Activated T-helper 1 cell treated with anti-CD3 and anti-CD28 coated beads, Interleukin-12 subunit alpha, Interleukin-12 subunit beta, Interleukin-2, Interleukin-4 antibody, amounts not matched to agents 30 ng/mL and 10 ng/mL and 1 ng/mL, durations not matched to agents 14 hours and 24 hours and 36 hours (primary cell): ENCODE measurements around the gene SRXN1. TPM values are rescaled to one million over a fixed set of nuclear protein-coding genes. Genes with fewer than 3 reads are reported as not detected.
"Not testable (repeated sequence)": the region's sequence is repeated elsewhere in the genome, so short reads cannot be mapped to it uniquely, and the experiment has no call there.

ENCODE experiments used
- DNase-seq: peaks from one replicate; pipeline ENCODE4 v3.0.0; 2021; ENCODE audit warnings: low spot score
- H3K27ac Mint-ChIP-seq: one replicate; pipeline ENCODE4 v1.8.0; 2021; ENCODE audit warnings: mild to moderate bottlenecking, mixed read lengths
- H3K27me3 Mint-ChIP-seq: one replicate; pipeline ENCODE4 v1.8.0; 2022; ENCODE audit warnings: mild to moderate bottlenecking, moderate library complexity, mixed read lengths; ENCODE audit not compliant: insufficient read depth
- H3K36me3 Mint-ChIP-seq: one replicate; pipeline ENCODE4 v1.8.0; 2021; ENCODE audit warnings: low read depth, mixed read lengths
- H3K4me1 Mint-ChIP-seq: one replicate; pipeline ENCODE4 v1.8.0; 2021; ENCODE audit warnings: low read depth, mixed read lengths
- H3K4me3 Mint-ChIP-seq: one replicate; pipeline ENCODE4 v1.8.0; 2021; ENCODE audit warnings: mild to moderate bottlenecking, moderate library complexity, mixed read lengths
- H3K9me3 Mint-ChIP-seq: one replicate; pipeline ENCODE4 v1.8.0; 2021; ENCODE audit warnings: mixed read lengths
- intact Hi-C: fragments of 100-400 bp; cut with micrococcal nuclease; formaldehyde crosslinking; loops from one replicate; pipeline ENCODE4 v1.15.1; 2024
- total RNA-seq: library from RNA; stranded (reverse); gene quantifications from 2 replicates; pipeline ENCODE4 v1.2.3, GENCODE V29; 2022

The SRXN1 gene
- total RNA-seq, 1 donor from 2014 or later, result 28.8 TPM

DNA sequence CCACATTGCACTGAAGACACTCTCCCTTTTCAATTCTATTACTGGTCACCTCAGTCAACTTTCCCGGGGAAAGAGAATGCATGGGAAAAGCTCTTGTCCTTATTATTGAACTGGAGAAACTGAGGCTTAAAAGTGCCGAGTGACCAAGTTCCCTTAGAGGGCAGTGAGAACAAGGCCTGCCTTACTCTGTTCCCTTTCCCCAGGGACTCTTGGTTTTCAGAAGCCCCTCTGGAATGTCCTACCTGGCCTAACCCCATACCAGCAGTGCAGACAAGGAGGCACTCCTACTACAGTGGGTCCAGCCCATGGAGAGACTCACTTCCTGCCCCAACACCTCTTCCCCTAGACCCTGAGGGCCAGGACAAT lies 6.1 kb downstream of the SRXN1 start:
- intact Hi-C loops, result no loop called here
- peaks cover 37% of the 10 kb centered on the region for H3K36me3 Mint-ChIP-seq
- DNase-seq, result no peak
- H3K9me3 Mint-ChIP-seq, result no peaks in the 10 kb centered on the region
- H3K4me3 Mint-ChIP-seq, result no peak overlapping the region
- H3K27me3 Mint-ChIP-seq, result peaks cover 14% of the 10 kb centered on the region
- peaks cover 13% of the 10 kb centered on the region for H3K4me1 Mint-ChIP-seq
- no peak overlapping the region for H3K27ac Mint-ChIP-seq

DNA sequence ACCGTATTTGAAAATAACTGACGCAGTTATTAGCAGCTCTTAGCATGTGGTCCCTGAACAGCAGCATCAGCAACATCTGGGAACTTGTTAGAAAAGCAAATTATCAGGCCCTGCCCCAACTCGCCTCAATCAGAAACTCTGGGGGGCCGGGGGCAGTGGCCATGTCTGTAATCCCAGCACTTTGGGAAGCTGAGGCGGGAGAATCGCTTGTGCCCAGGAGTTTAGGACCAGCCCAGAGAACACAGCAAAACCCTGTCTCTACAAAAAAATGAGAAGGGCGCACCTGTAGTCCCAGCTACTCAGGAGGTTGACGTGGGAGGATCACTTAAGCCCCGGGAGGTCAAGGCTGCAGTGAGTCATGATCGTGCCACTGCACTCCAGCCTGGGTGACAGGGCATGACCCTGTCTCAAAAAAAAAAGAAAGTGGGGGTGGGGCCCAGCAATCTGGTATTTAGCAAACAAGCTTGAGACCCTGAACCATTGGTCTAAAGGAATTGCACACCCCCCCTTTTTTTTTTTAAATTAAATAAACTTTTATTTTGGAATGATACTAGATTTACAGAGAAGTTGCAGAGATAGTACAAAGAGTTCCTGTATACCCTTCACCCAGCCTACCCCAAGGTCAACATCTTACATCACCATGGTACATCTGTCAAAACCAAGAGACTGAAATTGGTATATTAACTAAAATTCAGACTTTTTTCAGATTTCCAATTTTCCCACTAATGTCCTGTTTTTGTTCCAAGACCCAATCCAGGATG lies 6.7 kb downstream of the SRXN1 start:
- no peak overlapping the region for H3K27ac Mint-ChIP-seq
- no peak overlapping the region for H3K4me3 Mint-ChIP-seq
- peaks cover 37% of the 10 kb centered on the region for H3K36me3 Mint-ChIP-seq

GRCh38 chr20:645318-646106 lies 7.5 kb downstream of the SRXN1 start:
- H3K4me3 Mint-ChIP-seq, result no peak overlapping the region
- peak; percentile 63 for DNase-seq
- H3K9me3 Mint-ChIP-seq, result no peaks in the 10 kb centered on the region
- H3K27me3 Mint-ChIP-seq, result peaks cover 19% of the 10 kb centered on the region
- H3K27ac Mint-ChIP-seq, result no peak overlapping the region
- peaks cover 34% of the 10 kb centered on the region for H3K36me3 Mint-ChIP-seq
- intact Hi-C loops, result loop anchor here (1.0 kb wide), 3 partner anchors 8 to 291 kb away; partner anchors contain the start of gene SRXN1
- peaks cover 6% of the 10 kb centered on the region for H3K4me1 Mint-ChIP-seq

More for the DNA sequence above, 6.7 kb downstream of the SRXN1 start:
- intact Hi-C loops, result no loop called here
- Mint-ChIP-seq H3K9me3 (no peaks in the 10 kb centered on the region), H3K4me1 (peaks cover 10% of the 10 kb centered on the region), H3K27me3 (peaks cover 17% of the 10 kb centered on the region)
- DNase-seq, result no peak

- H3K27ac Mint-ChIP-seq, result no peak overlapping the region
Measured at GRCh38 chr20:644692-645317, 8.2 kb downstream of the SRXN1 start.

DNA sequence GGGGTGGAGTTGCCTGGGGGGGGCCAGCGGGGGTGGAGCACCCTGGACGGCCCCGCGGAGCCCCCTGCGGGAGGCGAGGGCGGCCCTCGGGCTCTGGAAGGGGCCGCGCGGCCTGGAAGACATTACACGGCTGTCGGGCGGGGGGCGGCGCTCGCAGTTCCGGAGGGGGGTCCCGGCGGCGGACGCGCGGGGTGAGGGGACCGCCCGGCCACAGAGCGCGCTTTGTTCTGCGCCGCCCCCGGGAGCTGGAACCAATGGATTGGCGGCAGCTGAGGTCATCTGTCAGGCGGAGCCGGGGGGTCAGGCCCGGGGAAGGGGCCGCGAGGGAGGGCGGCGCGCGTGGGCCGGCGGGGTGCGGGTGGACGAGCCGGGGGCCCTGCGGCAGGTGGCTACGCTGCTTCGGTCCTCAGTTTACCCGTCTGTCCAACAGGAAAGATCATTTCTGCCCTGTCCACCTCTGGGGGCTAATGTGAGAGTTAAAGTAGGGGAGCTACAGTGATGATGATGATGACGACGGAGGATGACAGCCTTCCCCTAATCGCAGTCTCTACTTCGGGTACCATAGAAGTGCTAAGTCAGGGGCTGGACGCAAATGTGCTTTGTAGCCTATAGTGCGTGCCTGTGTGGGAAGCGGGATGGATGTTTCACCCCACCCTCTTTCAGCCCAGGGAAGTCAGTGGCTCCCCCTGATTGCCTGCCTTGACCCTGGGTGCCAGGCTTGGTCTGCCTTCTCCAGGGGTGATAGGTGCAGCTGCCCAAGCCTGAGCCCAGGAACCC lies 10.4 kb downstream of the SRXN1 start:
- no peaks in the 10 kb centered on the region for H3K9me3 Mint-ChIP-seq
- peaks cover 22% of the 10 kb centered on the region for H3K27me3 Mint-ChIP-seq
- peaks cover 6% of the 10 kb centered on the region for H3K4me1 Mint-ChIP-seq
- peaks cover 10% of the 10 kb centered on the region for H3K36me3 Mint-ChIP-seq
- H3K27ac Mint-ChIP-seq, result no peak overlapping the region
- H3K4me3 Mint-ChIP-seq, result no peak overlapping the region
- intact Hi-C loops, result no loop called here
- DNase-seq, result no peak

More at GRCh38 chr20:644692-645317, 8.2 kb downstream of the SRXN1 start:
- Mint-ChIP-seq H3K36me3 (peaks cover 29% of the 10 kb centered on the region), H3K27me3 (peaks cover 22% of the 10 kb centered on the region), H3K4me1 (peaks cover 6% of the 10 kb centered on the region), H3K4me3 (no peak overlapping the region), H3K9me3 (no peaks in the 10 kb centered on the region)
- no peak for DNase-seq
- intact Hi-C loops, result loop anchor here (1.0 kb wide), 3 partner anchors 8 to 291 kb away; partner anchors contain the start of gene SRXN1

GRCh38 chr20:642013-642397 lies 11.0 kb downstream of the SRXN1 start:
- H3K4me3 Mint-ChIP-seq, result not testable (repeated sequence)

GRCh38 chr20:641516-641875 lies 11.5 kb downstream of the SRXN1 start:
- intact Hi-C loops, result no loop called here

More at GRCh38 chr20:642013-642397, 11.0 kb downstream of the SRXN1 start:
- H3K36me3 Mint-ChIP-seq, H3K4me1 Mint-ChIP-seq, H3K9me3 Mint-ChIP-seq, DNase-seq, intact Hi-C loops, H3K27ac Mint-ChIP-seq: not testable (repeated sequence)
- H3K27me3 Mint-ChIP-seq, result peaks cover 22% of the 10 kb centered on the region

DNA sequence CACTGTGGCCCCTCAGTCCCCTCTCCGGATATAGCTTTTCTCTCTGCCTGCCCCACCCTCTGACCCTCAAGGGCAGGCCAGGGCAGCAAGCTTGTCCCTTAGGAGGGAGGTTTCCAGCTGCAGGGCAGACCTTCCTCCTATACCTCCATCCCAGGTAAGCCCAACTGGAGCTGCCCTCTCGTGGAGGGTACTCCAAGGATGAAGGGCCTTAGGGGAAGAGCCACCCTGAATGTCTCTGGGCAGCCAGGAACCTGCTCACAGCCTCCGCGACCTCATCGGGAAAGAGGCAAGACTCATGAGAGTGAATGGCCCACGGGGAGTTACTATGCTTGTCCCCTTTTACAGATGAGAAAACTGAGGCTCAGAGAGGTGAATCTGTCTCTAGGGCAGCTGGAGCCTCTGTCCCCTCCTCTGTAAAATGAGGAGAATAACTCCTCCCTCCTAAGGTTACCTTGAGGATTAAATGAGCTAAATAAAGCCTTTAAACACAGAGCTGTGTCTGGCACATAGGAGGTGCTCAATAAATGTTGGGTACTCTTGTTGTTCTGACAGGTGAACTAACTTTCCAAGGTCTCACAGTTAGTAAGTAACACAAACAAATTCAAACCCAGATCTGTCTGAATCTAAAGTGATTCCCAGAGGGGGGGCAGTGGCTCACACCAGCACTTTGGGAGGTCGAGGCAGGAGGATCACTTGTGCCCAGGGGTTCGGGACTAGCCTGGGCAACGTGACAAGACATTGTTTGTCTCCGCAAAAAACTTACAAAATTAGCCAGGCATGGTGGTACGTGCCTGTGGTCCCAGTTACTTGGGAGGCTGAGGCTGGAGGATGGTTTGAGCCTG lies 12.1 kb downstream of the SRXN1 start:
- Mint-ChIP-seq H3K27ac (no peak overlapping the region), H3K9me3 (no peaks in the 10 kb centered on the region), H3K4me1 (peaks cover 6% of the 10 kb centered on the region), H3K27me3 (peaks cover 22% of the 10 kb centered on the region), H3K4me3 (no peak overlapping the region), H3K36me3 (no peaks in the 10 kb centered on the region)
- intact Hi-C loops, result no loop called here
- no peak for DNase-seq

More at GRCh38 chr20:641516-641875, 11.5 kb downstream of the SRXN1 start:
- Mint-ChIP-seq H3K27ac (no peak overlapping the region), H3K36me3 (no peaks in the 10 kb centered on the region), H3K4me1 (peaks cover 6% of the 10 kb centered on the region), H3K27me3 (peaks cover 22% of the 10 kb centered on the region), H3K4me3 (no peak overlapping the region), H3K9me3 (no peaks in the 10 kb centered on the region)
- no peak for DNase-seq

DNA sequence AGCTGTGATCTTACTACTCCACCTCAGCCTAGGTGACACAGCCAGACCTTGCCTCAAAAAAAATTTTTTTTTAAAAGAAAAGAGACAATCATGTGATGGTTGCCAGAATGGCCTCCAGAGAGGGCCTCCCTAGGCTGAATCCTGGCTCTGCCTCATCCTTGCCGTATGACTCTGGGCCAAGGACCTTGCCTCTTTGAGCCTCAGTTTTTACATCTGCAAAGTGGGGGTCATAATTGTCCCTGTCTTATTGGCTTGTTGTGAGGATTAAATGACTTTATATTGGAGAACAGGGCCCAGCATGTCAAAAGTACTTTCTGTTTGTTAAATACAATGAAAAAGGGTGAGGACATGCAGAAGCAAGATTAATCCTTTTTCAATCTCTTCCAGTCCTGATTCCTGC lies 14.4 kb downstream of the SRXN1 start:
- H3K4me1 Mint-ChIP-seq, result peaks cover 6% of the 10 kb centered on the region
- H3K27me3 Mint-ChIP-seq, result peaks cover 20% of the 10 kb centered on the region
- intact Hi-C loops, result no loop called here
- no peak for DNase-seq
- H3K9me3 Mint-ChIP-seq, result no peaks in the 10 kb centered on the region
- H3K4me3 Mint-ChIP-seq, result no peak overlapping the region
- H3K27ac Mint-ChIP-seq, result no peak overlapping the region
- no peaks in the 10 kb centered on the region for H3K36me3 Mint-ChIP-seq

DNA sequence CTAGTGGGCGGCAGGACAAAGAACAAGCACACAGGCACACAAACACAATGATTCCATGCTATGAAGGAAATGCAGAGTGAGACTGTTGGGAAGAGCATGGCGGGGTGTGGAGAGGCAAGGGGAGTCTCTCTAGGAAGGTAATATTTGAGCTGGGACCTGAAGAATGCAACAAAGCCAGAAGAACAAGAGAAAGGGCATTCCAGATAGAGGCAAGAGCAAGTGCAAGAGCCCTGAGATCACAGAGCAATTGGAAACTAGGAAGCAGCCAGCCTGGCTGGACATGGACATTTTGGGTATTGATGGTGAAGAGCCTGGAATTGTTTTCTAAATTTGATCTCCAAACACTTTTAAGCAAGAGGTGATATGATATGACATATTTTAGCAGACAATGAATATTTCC lies 15.4 kb downstream of the SRXN1 start:
- no peaks in the 10 kb centered on the region for H3K36me3 Mint-ChIP-seq
- DNase-seq, result no peak
- intact Hi-C loops, result no loop called here
- no peaks in the 10 kb centered on the region for H3K9me3 Mint-ChIP-seq
- no peak overlapping the region for H3K27ac Mint-ChIP-seq
- H3K4me1 Mint-ChIP-seq, result peaks cover 6% of the 10 kb centered on the region
- H3K27me3 Mint-ChIP-seq, result peaks cover 14% of the 10 kb centered on the region
- no peak overlapping the region for H3K4me3 Mint-ChIP-seq

DNA sequence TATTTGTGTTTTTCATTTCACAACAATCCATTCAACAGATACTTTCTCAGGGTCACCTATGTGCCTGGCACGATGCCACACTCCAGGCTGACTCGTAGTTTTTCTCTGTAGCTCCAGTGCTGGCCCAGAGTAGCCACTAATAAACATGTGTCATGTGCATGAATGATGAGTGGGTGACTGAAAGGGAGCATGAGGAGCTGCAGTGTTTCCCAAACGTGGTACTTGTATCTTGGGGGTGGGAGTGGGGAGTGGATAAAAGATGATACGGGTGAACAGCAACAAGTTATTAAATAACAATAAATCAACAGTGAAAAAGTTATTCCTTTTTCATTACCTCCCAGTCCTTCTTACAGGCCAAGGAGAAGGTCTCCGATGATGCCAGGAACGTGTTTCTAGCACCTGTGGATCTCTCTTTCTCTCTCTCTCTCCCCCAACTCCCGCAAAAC lies 17.1 kb downstream of the SRXN1 start:
- Mint-ChIP-seq H3K27me3 (peaks cover 16% of the 10 kb centered on the region), H3K4me3 (no peak overlapping the region), H3K27ac (no peak overlapping the region), H3K36me3 (no peaks in the 10 kb centered on the region), H3K9me3 (no peaks in the 10 kb centered on the region), H3K4me1 (no peaks in the 10 kb centered on the region)
- no peak for DNase-seq
- intact Hi-C loops, result no loop called here
